Mesenchymal stem cell (in vitro differentiated cells and primary cell): ENCODE data around the gene GYS2.
A peak's percentile ranks its signal among the peaks of the same experiment; 100 is the strongest.

Source experiments
- DNase-seq: peaks from one replicate; pipeline ENCODE4 v3.0.0-alpha.2; 2013
- H2AFZ ChIP-seq: one replicate; pipeline ENCODE4 v1.6.1; 2013; ENCODE audit warnings: low read depth, mild to moderate bottlenecking, control low read depth, inconsistent platforms, low read length, moderate library complexity
- H2AK5ac ChIP-seq: 2 replicates; pipeline ENCODE4 v1.6.1; 2013; ENCODE audit warnings: low read length, moderate library complexity, mild to moderate bottlenecking, inconsistent platforms; ENCODE audit not compliant: severe bottlenecking
- H2BK120ac ChIP-seq: one replicate; pipeline ENCODE4 v1.6.1; 2013; ENCODE audit warnings: low read depth, mild to moderate bottlenecking, inconsistent platforms, low read length, moderate library complexity
- H2BK12ac ChIP-seq, 2 experiments: one replicate each; pipeline ENCODE4 v1.6.1; 2013; ENCODE audit warnings: inconsistent platforms in 2 of 2, low read length in 2 of 2, mild to moderate bottlenecking in 2 of 2, moderate library complexity in 2 of 2, control low read depth in 1 of 2
- H2BK15ac ChIP-seq: one replicate; pipeline ENCODE4 v1.6.1; 2013; ENCODE audit warnings: mild to moderate bottlenecking, low read depth, inconsistent platforms; ENCODE audit not compliant: poor library complexity, severe bottlenecking
- H2BK5ac ChIP-seq: 2 replicates; pipeline ENCODE4 v1.6.1; 2013; ENCODE audit warnings: low read depth, mild to moderate bottlenecking, low read length, control low read depth, inconsistent platforms; ENCODE audit not compliant: poor library complexity, severe bottlenecking
- H3K14ac ChIP-seq, 2 experiments: one replicate each; pipeline ENCODE4 v1.6.1; 2013; ENCODE audit warnings: inconsistent platforms in 2 of 2, low read length in 2 of 2, control low read depth in 1 of 2, mild to moderate bottlenecking in 1 of 2, moderate library complexity in 1 of 2
- H3K18ac ChIP-seq, 2 experiments: one replicate each; pipeline ENCODE4 v1.6.1; 2013; ENCODE audit warnings: inconsistent platforms in 2 of 2, low read length in 2 of 2, control low read depth in 1 of 2, low read depth in 1 of 2, mild to moderate bottlenecking in 1 of 2
- H3K23ac ChIP-seq, 2 experiments: one replicate each; pipeline ENCODE4 v1.6.1; 2013; ENCODE audit warnings: inconsistent platforms in 2 of 2, low read length in 2 of 2, mild to moderate bottlenecking in 2 of 2, moderate library complexity in 2 of 2, control low read depth in 1 of 2
- H3K27ac ChIP-seq: 2 replicates; pipeline ENCODE4 v1.5.1; 2013; ENCODE audit warnings: mild to moderate bottlenecking, moderate library complexity, low read length, control low read depth, inconsistent platforms; ENCODE audit not compliant: poor library complexity, severe bottlenecking
- H3K27me3 ChIP-seq, 2 experiments: 2 replicates each; pipeline versions ENCODE4 v1.6.1 to v1.7.0; 2013; ENCODE audit warnings: low read length in 2 of 2, mild to moderate bottlenecking in 2 of 2, moderate library complexity in 2 of 2, control low read depth in 1 of 2, inconsistent platforms in 1 of 2; ENCODE audit not compliant: control insufficient read depth in 1 of 2, insufficient read depth in 1 of 2
- H3K36me3 ChIP-seq, 2 experiments: 2 replicates each; pipeline versions ENCODE4 v1.6.1 to v1.7.0; 2013; ENCODE audit warnings: low read length in 2 of 2, control low read depth in 1 of 2, inconsistent platforms in 1 of 2, low read depth in 1 of 2, mild to moderate bottlenecking in 1 of 2; ENCODE audit not compliant: insufficient read depth in 2 of 2, control insufficient read depth in 1 of 2
- H3K4ac ChIP-seq, 2 experiments: one replicate each; pipeline ENCODE4 v1.6.1; 2013; ENCODE audit warnings: inconsistent platforms in 2 of 2, low read length in 2 of 2, mild to moderate bottlenecking in 2 of 2, moderate library complexity in 2 of 2, control low read depth in 1 of 2, low read depth in 1 of 2
- H3K4me1 ChIP-seq: 2 replicates; pipeline ENCODE4 v1.6.1; 2013; ENCODE audit warnings: low read depth, low read length, control low read depth; ENCODE audit not compliant: control insufficient read depth, insufficient read depth
- H3K4me2 ChIP-seq: 2 replicates; pipeline ENCODE4 v1.6.1; 2013; ENCODE audit warnings: low read length, mild to moderate bottlenecking, inconsistent platforms; ENCODE audit not compliant: poor library complexity, severe bottlenecking
- H3K4me3 ChIP-seq, 2 experiments: 2 replicates each; pipeline versions ENCODE4 v1.5.1 to v1.7.0; 2013; ENCODE audit warnings: low read length in 2 of 2, mild to moderate bottlenecking in 2 of 2, control low read depth in 1 of 2, low read depth in 1 of 2; ENCODE audit not compliant: insufficient read depth in 1 of 2
- H3K79me1 ChIP-seq: replicated peaks from 2 replicates; pipeline ENCODE4 v1.6.1; 2013; ENCODE audit warnings: mild to moderate bottlenecking, control low read depth, low read length, inconsistent platforms; ENCODE audit not compliant: poor library complexity, severe bottlenecking
- H3K9ac ChIP-seq: 2 replicates; pipeline ENCODE4 v1.7.0; 2013; ENCODE audit warnings: mild to moderate bottlenecking, low read length, moderate library complexity
- H3K9me3 ChIP-seq: 2 replicates; pipeline ENCODE4 v1.7.0; 2013; ENCODE audit warnings: mild to moderate bottlenecking, low read length; ENCODE audit not compliant: control insufficient read depth
- H4K8ac ChIP-seq: one replicate; pipeline ENCODE4 v1.6.1; 2013; ENCODE audit warnings: inconsistent platforms, mild to moderate bottlenecking, low read length, moderate library complexity
- H4K91ac ChIP-seq: one replicate; pipeline ENCODE4 v1.6.1; 2013; ENCODE audit warnings: mild to moderate bottlenecking, low read length, inconsistent platforms
- WGBS: methylation state at CpG from one replicate; pipeline ENCODE4 v1.1.7; 2013; ENCODE audit warnings: mixed read lengths; 5-methylcytosine and 5-hydroxymethylcytosine counted together

Gene GYS2

DNA sequence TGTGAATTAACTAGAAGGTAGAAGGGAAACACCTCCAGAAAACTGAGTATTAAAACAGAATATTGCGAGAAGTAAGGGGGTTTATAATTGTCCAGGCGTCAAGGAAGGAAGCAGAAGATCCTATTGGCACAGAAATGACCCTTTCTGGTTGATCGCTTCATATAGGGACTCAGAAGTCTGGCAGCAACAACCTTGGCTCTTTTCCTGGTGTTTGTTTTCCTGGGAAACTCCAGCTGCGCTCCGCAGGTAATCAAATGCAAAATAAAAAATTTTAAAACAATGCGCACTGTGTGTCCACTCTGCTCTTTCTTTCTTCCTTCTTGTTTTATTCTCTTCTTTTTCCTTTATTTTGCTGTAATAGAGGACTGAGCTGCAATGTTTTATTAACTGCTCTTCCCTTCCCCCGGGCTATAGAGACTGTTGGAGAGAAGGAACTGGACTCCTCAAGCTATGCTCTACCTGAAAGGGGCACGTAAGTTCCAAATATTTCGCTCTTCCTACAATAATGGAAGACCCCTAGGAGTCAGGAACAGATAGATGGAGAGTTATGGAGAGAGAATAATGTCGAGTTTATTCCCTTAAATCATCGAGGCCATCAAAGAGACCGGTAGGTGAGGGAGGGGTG lies 77.8 kb downstream of the GYS2 start:
- Histone ChIP-seq H3K9me3 (no peaks in the 10 kb centered on the region), H2AK5ac (no peak overlapping the region), H2AFZ (no peak overlapping the region), H2BK15ac (no peak overlapping the region), H4K91ac (no peak overlapping the region), H3K27ac (no peak overlapping the region), H2BK12ac (no peak overlapping the region), H3K36me3 (no peaks in the 10 kb centered on the region), H3K79me1 (no peaks in the 10 kb centered on the region), H3K9ac (peak overlapping the region; percentile 67), H2BK120ac (no peak overlapping the region), H2BK5ac (no peak overlapping the region), H3K4ac (no peak overlapping the region), H3K4me2 (peak overlapping the region; percentile 97), H3K23ac (no peak overlapping the region), H3K18ac (no peak overlapping the region), H3K4me3 (peak overlapping the region; percentile 70 to 89), H3K14ac (no peak overlapping the region), H3K27me3 (peaks cover 0 to 15% of the 10 kb centered on the region in 2 experiments), H4K8ac (no peak overlapping the region), H3K4me1 (no peaks in the 10 kb centered on the region)
- no peak for DNase-seq
- 64% methylated on average over 9 of the region's 12 CpGs for WGBS

DNA sequence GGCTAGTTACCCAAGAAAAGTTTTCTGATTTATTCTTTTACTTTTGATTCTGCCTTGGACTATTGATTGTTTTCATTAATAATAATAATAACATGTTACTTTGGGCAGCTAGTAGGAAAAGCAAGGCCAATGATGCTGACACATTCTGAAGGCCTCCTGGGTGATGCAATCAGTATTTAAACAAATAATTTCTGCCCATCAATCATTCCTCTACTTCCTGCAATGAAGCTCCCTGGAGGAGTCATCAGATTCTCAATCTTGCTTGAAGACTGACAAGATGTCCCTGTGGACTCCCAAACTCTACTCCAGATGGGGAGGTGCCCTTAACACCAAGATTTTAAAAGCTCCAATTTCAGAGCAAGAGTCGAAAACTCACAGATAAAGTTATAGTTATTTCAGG lies 78.6 kb downstream of the GYS2 start, which contains the start of gene SPX:
SPX (plus strand) TSS at position 244 of the 400 bp plus-strand sequence. CDS start 177 bp downstream, outside the sequence.
- no peak within 1 kb of the TSS for H3K27ac ChIP-seq
- peak within 1 kb of the TSS; percentile 67 for H3K9ac ChIP-seq
- WGBS = no CpG with 5 or more reads among the region's 1 CpG
- H3K18ac ChIP-seq = no peak within 1 kb of the TSS
- no peak for DNase-seq
- H4K91ac ChIP-seq = no peak within 1 kb of the TSS
- H3K27me3 ChIP-seq = peaks cover 0 to 15% of the 10 kb centered on the region in 2 experiments
- H3K36me3 ChIP-seq = no peaks in the 10 kb centered on the region
- no peak within 1 kb of the TSS for H2BK15ac ChIP-seq
- H3K4me2 ChIP-seq = peak within 1 kb of the TSS; percentile 97
- no peak within 1 kb of the TSS for H2BK120ac ChIP-seq
- no peak within 1 kb of the TSS for H2BK12ac ChIP-seq
- H3K9me3 ChIP-seq = no peaks in the 10 kb centered on the region
- H3K79me1 ChIP-seq = no peaks in the 10 kb centered on the region
- no peaks in the 10 kb centered on the region for H3K4me1 ChIP-seq
- H2AK5ac ChIP-seq = no peak within 1 kb of the TSS
- no peak within 1 kb of the TSS for H2BK5ac ChIP-seq
- H3K4me3 ChIP-seq = peak within 1 kb of the TSS in 1 of 2 experiments; percentile 89
- H2AFZ ChIP-seq = no peak within 1 kb of the TSS
- H3K23ac ChIP-seq = no peak within 1 kb of the TSS
- no peak within 1 kb of the TSS for H4K8ac ChIP-seq
- no peak within 1 kb of the TSS for H3K14ac ChIP-seq
- H3K4ac ChIP-seq = no peak within 1 kb of the TSS

DNA sequence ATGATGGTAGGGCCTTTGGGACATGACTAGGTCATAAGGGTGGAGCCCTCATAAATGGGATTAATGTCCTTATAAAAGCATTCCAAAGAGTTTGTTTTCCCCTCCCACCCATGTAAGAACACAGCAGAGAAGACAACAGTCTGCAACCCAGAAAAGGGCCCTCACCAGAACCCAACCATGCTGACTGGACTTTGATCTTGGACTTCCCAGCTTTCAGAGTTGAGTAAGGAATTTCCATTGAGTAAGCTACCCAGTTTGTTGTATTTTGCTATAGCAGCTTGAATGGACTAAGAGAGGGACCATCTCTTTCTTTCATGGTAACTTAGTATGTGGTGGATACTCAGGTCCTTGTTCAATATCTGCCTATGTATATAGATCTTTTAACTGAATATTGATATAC lies 81.5 kb downstream of the GYS2 start:
- H3K36me3 ChIP-seq = peaks cover 0 to 9% of the 10 kb centered on the region in 2 experiments
- no peak overlapping the region for H3K14ac ChIP-seq
- no peak overlapping the region for H2BK15ac ChIP-seq
- no peak overlapping the region for H3K4me3 ChIP-seq
- H3K4me2 ChIP-seq = no peak overlapping the region
- H2BK120ac ChIP-seq = no peak overlapping the region
- no peak overlapping the region for H2BK5ac ChIP-seq
- no peak overlapping the region for H3K18ac ChIP-seq
- no peaks in the 10 kb centered on the region for H3K4me1 ChIP-seq
- H2AK5ac ChIP-seq = no peak overlapping the region
- H3K23ac ChIP-seq = no peak overlapping the region
- no peak overlapping the region for H3K27ac ChIP-seq
- no peaks in the 10 kb centered on the region for H3K9me3 ChIP-seq
- DNase-seq = no peak
- H2AFZ ChIP-seq = no peak overlapping the region
- no peak overlapping the region for H4K8ac ChIP-seq
- no peak overlapping the region for H4K91ac ChIP-seq
- peaks cover 0 to 5% of the 10 kb centered on the region in 2 experiments for H3K27me3 ChIP-seq
- H2BK12ac ChIP-seq = no peak overlapping the region
- H3K4ac ChIP-seq = no peak overlapping the region
- H3K9ac ChIP-seq = no peak overlapping the region
- H3K79me1 ChIP-seq = no peaks in the 10 kb centered on the region

DNA sequence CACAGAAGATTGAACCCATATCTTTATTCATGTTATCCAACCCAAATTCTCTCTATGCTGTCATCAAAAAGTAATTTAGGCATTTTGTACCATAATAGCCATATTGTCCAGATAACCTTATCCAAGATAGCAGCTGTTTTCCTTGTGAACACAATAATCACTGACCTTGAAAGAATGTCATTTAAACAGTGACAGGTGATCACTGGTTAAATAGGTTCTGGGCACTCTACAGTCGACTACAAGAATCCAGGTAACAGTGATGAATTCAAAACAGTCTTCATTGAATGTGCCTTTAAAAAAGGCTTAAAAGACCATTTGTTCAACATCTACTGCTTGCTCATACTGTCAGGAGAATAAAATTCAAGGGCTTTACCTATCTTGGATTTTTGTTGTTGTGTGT lies 83.1 kb downstream of the GYS2 start:
- Histone ChIP-seq H3K18ac (no peak overlapping the region), H2AFZ (no peak overlapping the region), H3K36me3 (peaks cover 0 to 23% of the 10 kb centered on the region in 2 experiments), H2BK5ac (no peak overlapping the region), H4K8ac (no peak overlapping the region), H3K23ac (no peak overlapping the region), H2BK15ac (no peak overlapping the region), H3K4me1 (no peaks in the 10 kb centered on the region), H2BK120ac (no peak overlapping the region), H3K79me1 (no peaks in the 10 kb centered on the region), H3K9me3 (no peaks in the 10 kb centered on the region), H3K14ac (no peak overlapping the region), H3K27ac (no peak overlapping the region), H4K91ac (no peak overlapping the region), H3K4me2 (no peak overlapping the region), H3K4me3 (no peak overlapping the region), H2AK5ac (no peak overlapping the region), H2BK12ac (no peak overlapping the region), H3K27me3 (no peaks in the 10 kb centered on the region), H3K4ac (no peak overlapping the region), H3K9ac (no peak overlapping the region)
- 92% methylated on average over 1 of the region's 1 CpG for WGBS
- no peak for DNase-seq
